NCI-H1105 (cell line): ENCODE results near the gene INCA1.

Experiments
- DNase-seq: peaks from one replicate; lab custom pipeline; 2025; lab: John Stamatoyannopoulos, UW

Gene INCA1

GRCh38 chr17:4948931-4949320 lies 48.4 kb downstream of the INCA1 start:
- DNase-seq, result peak; percentile 84

GRCh38 chr17:4948166-4948930 lies 49.0 kb downstream of the INCA1 start, which contains the start of gene PFN1:
PFN1 (minus strand) TSS chr17:4948530; CDS start chr17:4948394, 136 bp downstream.
- peak; percentile 84 for DNase-seq

GRCh38 chr17:4947411-4948165 lies 49.7 kb downstream of the INCA1 start:
- peak; percentile 48 for DNase-seq

- DNase-seq, result no peak
Measured at GRCh38 chr17:4947010-4947410, 50.3 kb downstream of the INCA1 start.

- DNase-seq, result no peak
Measured at GRCh38 chr17:4946312-4946976, 50.9 kb downstream of the INCA1 start.

GRCh38 chr17:4945944-4946280 lies 51.4 kb downstream of the INCA1 start:
- no peak for DNase-seq

GRCh38 chr17:4945176-4945943 lies 52.0 kb downstream of the INCA1 start:
- DNase-seq, result no peak

- no peak for DNase-seq
Measured at GRCh38 chr17:4944554-4945175, 52.7 kb downstream of the INCA1 start.

GRCh38 chr17:4944163-4944553 lies 53.2 kb downstream of the INCA1 start:
- DNase-seq, result no peak

- no peak for DNase-seq
Measured at GRCh38 chr17:4942760-4943508, 54.4 kb downstream of the INCA1 start.

- no peak for DNase-seq
Measured at GRCh38 chr17:4941319-4941610, 56.1 kb downstream of the INCA1 start.

GRCh38 chr17:4940555-4941318 lies 56.6 kb downstream of the INCA1 start:
- no peak for DNase-seq

GRCh38 chr17:4939796-4940554 lies 57.3 kb downstream of the INCA1 start, which contains the start of the genes RNF167 and SLC25A11:
RNF167 (plus strand) TSS chr17:4940268; CDS start chr17:4940910, 642 bp downstream.
SLC25A11 (minus strand) TSS chr17:4940046; CDS start chr17:4939910, 136 bp downstream.
- DNase-seq, result peak; percentile 99

- no peak for DNase-seq
Measured at GRCh38 chr17:4939546-4939795, 57.9 kb downstream of the INCA1 start.

- no peak for DNase-seq
Measured at GRCh38 chr17:4938688-4939545, 58.4 kb downstream of the INCA1 start.
